HepG2 (cell line): Measurements from ENCODE around the gene P3H3. TPM values are rescaled to one million over a fixed set of nuclear protein-coding genes. Genes with fewer than 3 reads are reported as not detected.

Experiments used
- AFF4 ChIP-seq: sonication (generic); formaldehyde crosslinking; IDR thresholded peaks from 2 replicates; pipeline ENCODE4 v1.4.0; 2020; ENCODE audit warnings: missing genetic modification reagents
- CTCF ChIP-seq: sonication (generic); formaldehyde crosslinking; IDR thresholded peaks from 2 replicates; pipeline ENCODE4 v1.5.0; 2020; ENCODE audit warnings: mild to moderate bottlenecking, missing genetic modification reagents, moderate library complexity
- MYNN ChIP-seq: sonication (generic); formaldehyde crosslinking; IDR thresholded peaks from 2 replicates; pipeline ENCODE4 v1.4.0; 2020; ENCODE audit warnings: mild to moderate bottlenecking, low read depth, missing genetic modification reagents
- U2AF2 ChIP-seq: fragments of 200-400 bp; formaldehyde crosslinking; IDR thresholded peaks from 2 replicates; pipeline ENCODE4 v1.6.1; 2017; ENCODE audit warnings: low read depth, mild to moderate bottlenecking, low read length
- ZBTB44 ChIP-seq: sonication (generic); formaldehyde crosslinking; IDR thresholded peaks from 2 replicates; pipeline ENCODE4 v1.4.0; 2020; ENCODE audit warnings: missing genetic modification reagents
- ZNF513 ChIP-seq: sonication (generic); formaldehyde crosslinking; conservative IDR thresholded peaks from 2 replicates; pipeline ENCODE4 v1.5.0; 2020; ENCODE audit warnings: missing genetic modification reagents
- ZNF839 ChIP-seq: sonication (generic); formaldehyde crosslinking; IDR thresholded peaks from 2 replicates; pipeline ENCODE4 v1.4.0; 2020; ENCODE audit warnings: missing genetic modification reagents, mild to moderate bottlenecking, borderline replicate concordance
- polyA plus RNA-seq, 8 experiments: library from polyadenylated mRNA; depleted of rRNA in 3 of 8; stranded (reverse) in 7 of 8; unstranded in 1 of 8; fragments of >200 nt; fragmentation: Illumina TruSeq in 4 of 8; extraction: Trizol in 4 of 8; gene quantifications; 2 replicates each; pipeline versions ENCODE4 v1.2.1 to v1.2.3, GENCODE V29; 2011 to 2016; ENCODE audit warnings: low read depth in 4 of 8, missing spikeins in 1 of 8, mixed read lengths in 1 of 8; ENCODE audit not compliant: insufficient read depth in 1 of 8
- total RNA-seq, 5 experiments: library from RNA; depleted of rRNA; stranded (reverse); fragments of >200 nt; fragmentation: Illumina TruSeq; extraction: Trizol; gene quantifications; 2 replicates each; pipeline ENCODE4 v1.2.3, GENCODE V29; 2016; ENCODE audit warnings: low read depth in 1 of 5
- TF ChIP-seq, protein P1 (sequence below): sonication (generic); formaldehyde crosslinking; IDR thresholded peaks from 2 replicates; pipeline ENCODE4 v1.5.1; 2020; ENCODE audit warnings: mild to moderate bottlenecking, missing genetic modification reagents, moderate library complexity
- TF ChIP-seq, protein P2 (sequence below): sonication (generic); formaldehyde crosslinking; IDR thresholded peaks from 2 replicates; pipeline ENCODE4 v1.4.0; 2020; ENCODE audit warnings: missing genetic modification reagents, borderline replicate concordance

The P3H3 gene
- total and polyA plus RNA-seq, 2 of the 13 experiments (the other 11 are each of a cell fraction or from before 2014, with no cell fraction given) = 20.1 to 20.5 TPM

DNA sequence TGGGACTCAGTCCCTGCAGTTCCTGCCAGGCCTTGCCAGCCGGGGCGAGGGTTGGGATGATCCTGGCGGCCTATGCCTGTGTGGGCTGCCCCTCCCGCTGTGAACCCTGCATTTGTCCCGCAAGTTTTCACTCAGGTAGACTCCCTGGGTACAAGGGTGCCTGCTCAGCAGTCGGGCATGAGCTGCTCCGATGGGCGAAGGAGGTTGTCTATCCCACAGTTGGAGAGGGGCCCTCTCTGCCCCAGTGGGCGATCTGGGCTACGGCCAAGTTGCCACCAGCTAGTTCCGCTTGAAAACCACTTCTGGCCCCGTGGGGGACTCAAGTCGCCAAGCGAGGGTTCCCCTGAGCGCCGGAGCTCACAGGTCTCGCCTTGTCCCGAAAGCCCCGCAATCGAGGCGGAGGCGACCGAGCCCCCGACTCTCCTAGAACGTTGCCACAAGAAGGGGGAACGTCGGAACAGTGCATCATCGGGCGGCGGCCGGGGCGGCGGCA lies 38.8 kb downstream of the P3H3 start (continued):
- TF ChIP-seq AFF4 (CRISPR knock-in tag) (0 out of 2 replicates have a peak, but pooled peaks have one; percentile 12), U2AF2 (no peak), ZBTB44 (no peak), ZNF513 (0 out of 2 replicates have a peak, but pooled peaks have one; percentile 22), CTCF (CRISPR knock-in tag) (no peak), MYNN (CRISPR knock-in tag) (no peak), ZNF839 (CRISPR knock-in tag) (no peak)
- TF ChIP-seq, protein P1, sequence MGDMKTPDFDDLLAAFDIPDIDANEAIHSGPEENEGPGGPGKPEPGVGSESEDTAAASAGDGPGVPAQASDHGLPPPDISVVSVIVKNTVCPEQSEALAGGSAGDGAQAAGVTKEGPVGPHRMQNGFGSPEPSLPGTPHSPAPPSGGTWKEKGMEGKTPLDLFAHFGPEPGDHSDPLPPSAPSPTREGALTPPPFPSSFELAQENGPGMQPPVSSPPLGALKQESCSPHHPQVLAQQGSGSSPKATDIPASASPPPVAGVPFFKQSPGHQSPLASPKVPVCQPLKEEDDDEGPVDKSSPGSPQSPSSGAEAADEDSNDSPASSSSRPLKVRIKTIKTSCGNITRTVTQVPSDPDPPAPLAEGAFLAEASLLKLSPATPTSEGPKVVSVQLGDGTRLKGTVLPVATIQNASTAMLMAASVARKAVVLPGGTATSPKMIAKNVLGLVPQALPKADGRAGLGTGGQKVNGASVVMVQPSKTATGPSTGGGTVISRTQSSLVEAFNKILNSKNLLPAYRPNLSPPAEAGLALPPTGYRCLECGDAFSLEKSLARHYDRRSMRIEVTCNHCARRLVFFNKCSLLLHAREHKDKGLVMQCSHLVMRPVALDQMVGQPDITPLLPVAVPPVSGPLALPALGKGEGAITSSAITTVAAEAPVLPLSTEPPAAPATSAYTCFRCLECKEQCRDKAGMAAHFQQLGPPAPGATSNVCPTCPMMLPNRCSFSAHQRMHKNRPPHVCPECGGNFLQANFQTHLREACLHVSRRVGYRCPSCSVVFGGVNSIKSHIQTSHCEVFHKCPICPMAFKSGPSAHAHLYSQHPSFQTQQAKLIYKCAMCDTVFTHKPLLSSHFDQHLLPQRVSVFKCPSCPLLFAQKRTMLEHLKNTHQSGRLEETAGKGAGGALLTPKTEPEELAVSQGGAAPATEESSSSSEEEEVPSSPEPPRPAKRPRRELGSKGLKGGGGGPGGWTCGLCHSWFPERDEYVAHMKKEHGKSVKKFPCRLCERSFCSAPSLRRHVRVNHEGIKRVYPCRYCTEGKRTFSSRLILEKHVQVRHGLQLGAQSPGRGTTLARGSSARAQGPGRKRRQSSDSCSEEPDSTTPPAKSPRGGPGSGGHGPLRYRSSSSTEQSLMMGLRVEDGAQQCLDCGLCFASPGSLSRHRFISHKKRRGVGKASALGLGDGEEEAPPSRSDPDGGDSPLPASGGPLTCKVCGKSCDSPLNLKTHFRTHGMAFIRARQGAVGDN (CRISPR knock-in tag) = no peak
- TF ChIP-seq, protein P2, sequence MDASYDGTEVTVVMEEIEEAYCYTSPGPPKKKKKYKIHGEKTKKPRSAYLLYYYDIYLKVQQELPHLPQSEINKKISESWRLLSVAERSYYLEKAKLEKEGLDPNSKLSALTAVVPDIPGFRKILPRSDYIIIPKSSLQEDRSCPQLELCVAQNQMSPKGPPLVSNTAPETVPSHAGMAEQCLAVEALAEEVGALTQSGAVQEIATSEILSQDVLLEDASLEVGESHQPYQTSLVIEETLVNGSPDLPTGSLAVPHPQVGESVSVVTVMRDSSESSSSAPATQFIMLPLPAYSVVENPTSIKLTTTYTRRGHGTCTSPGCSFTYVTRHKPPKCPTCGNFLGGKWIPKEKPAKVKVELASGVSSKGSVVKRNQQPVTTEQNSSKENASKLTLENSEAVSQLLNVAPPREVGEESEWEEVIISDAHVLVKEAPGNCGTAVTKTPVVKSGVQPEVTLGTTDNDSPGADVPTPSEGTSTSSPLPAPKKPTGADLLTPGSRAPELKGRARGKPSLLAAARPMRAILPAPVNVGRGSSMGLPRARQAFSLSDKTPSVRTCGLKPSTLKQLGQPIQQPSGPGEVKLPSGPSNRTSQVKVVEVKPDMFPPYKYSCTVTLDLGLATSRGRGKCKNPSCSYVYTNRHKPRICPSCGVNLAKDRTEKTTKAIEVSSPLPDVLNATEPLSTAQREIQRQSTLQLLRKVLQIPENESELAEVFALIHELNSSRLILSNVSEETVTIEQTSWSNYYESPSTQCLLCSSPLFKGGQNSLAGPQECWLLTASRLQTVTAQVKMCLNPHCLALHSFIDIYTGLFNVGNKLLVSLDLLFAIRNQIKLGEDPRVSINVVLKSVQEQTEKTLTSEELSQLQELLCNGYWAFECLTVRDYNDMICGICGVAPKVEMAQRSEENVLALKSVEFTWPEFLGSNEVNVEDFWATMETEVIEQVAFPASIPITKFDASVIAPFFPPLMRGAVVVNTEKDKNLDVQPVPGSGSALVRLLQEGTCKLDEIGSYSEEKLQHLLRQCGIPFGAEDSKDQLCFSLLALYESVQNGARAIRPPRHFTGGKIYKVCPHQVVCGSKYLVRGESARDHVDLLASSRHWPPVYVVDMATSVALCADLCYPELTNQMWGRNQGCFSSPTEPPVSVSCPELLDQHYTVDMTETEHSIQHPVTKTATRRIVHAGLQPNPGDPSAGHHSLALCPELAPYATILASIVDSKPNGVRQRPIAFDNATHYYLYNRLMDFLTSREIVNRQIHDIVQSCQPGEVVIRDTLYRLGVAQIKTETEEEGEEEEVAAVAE = peak; percentile 15; the same call in 1 of the 2 replicates
